Measurements from ENCODE around the gene TNXB. TPM values are rescaled to one million over a fixed set of nuclear protein-coding genes. Genes with fewer than 3 reads are reported as not detected.

Gene TNXB
- total and polyA plus RNA-seq, 2 donors (not counting 3 experiments of a cell fraction or from before 2014, with no cell fraction given): 0.47 to 2.7 TPM

DNA sequence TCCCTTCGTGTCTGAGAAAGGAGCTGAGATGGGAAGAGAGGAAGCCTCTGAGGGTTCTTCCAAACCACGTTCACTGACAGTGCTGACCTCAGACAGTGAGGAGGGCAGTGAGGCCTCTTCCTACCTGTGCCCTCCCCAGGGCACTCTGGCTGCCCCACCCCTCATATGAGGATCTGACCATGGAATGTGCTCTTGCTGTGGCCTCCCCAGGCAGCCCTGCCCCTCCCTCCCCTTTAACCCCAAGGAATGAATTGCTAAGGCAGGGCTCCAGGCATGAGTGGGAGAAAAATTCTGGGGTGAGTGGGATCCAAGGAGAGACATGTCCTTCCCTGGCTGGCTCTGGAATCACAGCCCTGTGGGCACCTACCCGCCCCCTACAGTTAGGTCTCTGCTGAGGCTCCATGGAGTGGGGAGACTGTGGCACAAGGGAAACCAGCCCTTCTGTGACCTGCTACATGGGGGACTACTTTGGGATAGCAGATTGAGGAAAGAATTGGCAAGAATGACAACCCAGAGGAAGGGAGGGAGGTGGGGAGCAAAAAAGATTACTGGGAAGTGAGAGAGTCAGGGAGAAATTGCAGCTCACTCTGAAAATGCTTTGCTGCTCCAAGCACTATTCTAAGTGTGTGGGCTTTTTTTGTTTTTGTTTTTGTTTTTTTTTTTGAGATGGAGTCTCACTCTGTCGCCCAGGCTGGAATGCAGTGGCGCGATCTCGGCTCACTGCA is 29.4 kb downstream of the TNXB start:
- no peak overlapping the region for H2AFZ ChIP-seq (ENCODE audit: low read depth, low read length)
- H3K79me2 ChIP-seq (ENCODE audit: control insufficient read depth, insufficient read depth, low read length): no peaks in the 10 kb centered on the region
- no peaks in the 10 kb centered on the region for H3K9me3 ChIP-seq (replicated peaks; ENCODE audit: control insufficient read depth, insufficient read depth, low read length)
- H3K9ac ChIP-seq (replicated peaks; ENCODE audit: extremely low read depth, insufficient read depth, low read length): no peak overlapping the region
- no peak for FAIRE-seq
- BruUV-seq (replicated peaks): no TSS peak
- ChIA-PET POLR2A (no interaction called here), CTCF (interaction anchor here (1.0 kb wide), 1 partner anchor 20 kb away, joined by 3 read pairs; no protein-coding TSS in a partner anchor)
- H3K4me2 ChIP-seq (ENCODE audit: insufficient read depth, low read length): no peak overlapping the region
- no peak overlapping the region for H3K4me3 ChIP-seq (replicated peaks in 1 of 3; ENCODE audit: insufficient read depth in 1 of 3, low read depth in 1 of 3, low read length in 3 of 3)
- dilution Hi-C loops (cut with MboI; ENCODE audit: extremely low pct_ligation_motif_present, low sequenced_read_pairs) (no loop called here), intact Hi-C loops (cut with micrococcal nuclease) (no loop called here)
- H3K4me1 ChIP-seq (ENCODE audit: control insufficient read depth, extremely low read depth, insufficient read depth, low read length): no peaks in the 10 kb centered on the region
- no peaks in the 10 kb centered on the region for H3K9me1 ChIP-seq (replicated peaks; ENCODE audit: control insufficient read depth, extremely low read depth, insufficient read depth, low read length)
- no peak overlapping the region for H3K27ac ChIP-seq (ENCODE audit: insufficient read depth, low read depth, low read length)
- H4K20me1 ChIP-seq (replicated peaks; ENCODE audit: control insufficient read depth, extremely low read depth, insufficient read depth, low read length): no peaks in the 10 kb centered on the region
- TF ChIP-seq, protein P1, sequence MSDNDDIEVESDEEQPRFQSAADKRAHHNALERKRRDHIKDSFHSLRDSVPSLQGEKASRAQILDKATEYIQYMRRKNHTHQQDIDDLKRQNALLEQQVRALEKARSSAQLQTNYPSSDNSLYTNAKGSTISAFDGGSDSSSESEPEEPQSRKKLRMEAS (IDR thresholded peaks at IDR 0.05; ENCODE audit: insufficient read depth, insufficient read length): no peak
- no peak for TF ChIP-seq EZH2 (IDR thresholded peaks at IDR 0.05; ENCODE audit: borderline replicate concordance, low read depth, low read length, severe bottlenecking)
- TF ChIP-seq, protein P2, sequence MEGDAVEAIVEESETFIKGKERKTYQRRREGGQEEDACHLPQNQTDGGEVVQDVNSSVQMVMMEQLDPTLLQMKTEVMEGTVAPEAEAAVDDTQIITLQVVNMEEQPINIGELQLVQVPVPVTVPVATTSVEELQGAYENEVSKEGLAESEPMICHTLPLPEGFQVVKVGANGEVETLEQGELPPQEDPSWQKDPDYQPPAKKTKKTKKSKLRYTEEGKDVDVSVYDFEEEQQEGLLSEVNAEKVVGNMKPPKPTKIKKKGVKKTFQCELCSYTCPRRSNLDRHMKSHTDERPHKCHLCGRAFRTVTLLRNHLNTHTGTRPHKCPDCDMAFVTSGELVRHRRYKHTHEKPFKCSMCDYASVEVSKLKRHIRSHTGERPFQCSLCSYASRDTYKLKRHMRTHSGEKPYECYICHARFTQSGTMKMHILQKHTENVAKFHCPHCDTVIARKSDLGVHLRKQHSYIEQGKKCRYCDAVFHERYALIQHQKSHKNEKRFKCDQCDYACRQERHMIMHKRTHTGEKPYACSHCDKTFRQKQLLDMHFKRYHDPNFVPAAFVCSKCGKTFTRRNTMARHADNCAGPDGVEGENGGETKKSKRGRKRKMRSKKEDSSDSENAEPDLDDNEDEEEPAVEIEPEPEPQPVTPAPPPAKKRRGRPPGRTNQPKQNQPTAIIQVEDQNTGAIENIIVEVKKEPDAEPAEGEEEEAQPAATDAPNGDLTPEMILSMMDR (IDR thresholded peaks at IDR 0.05; ENCODE audit: extremely low read depth in 1 of 2, insufficient read depth in 1 of 2, low read depth in 1 of 2, low read length in 2 of 2): no peak
- TF ChIP-seq POLR2AphosphoS5 (IDR thresholded peaks at IDR 0.05; ENCODE audit: insufficient read depth, low read depth, low read length): no peak
- no peak for TF ChIP-seq POLR2A (IDR thresholded peaks at IDR 0.05; ENCODE audit: low read depth, low read length)
- TF ChIP-seq MYC (IDR thresholded peaks at IDR 0.05; ENCODE audit: low read depth, low read length): no peak
- no peak for TF ChIP-seq FOS (IDR thresholded peaks at IDR 0.05; ENCODE audit: borderline replicate concordance, insufficient read depth, low read length)
- no peak for TF ChIP-seq JUN (IDR thresholded peaks at IDR 0.05; ENCODE audit: borderline replicate concordance, insufficient read depth, insufficient read length, low read depth)
- TF ChIP-seq GATA2 (IDR thresholded peaks at IDR 0.05; ENCODE audit: insufficient read depth, insufficient read length, low read depth, low read length): no peak
- no peaks in the 10 kb centered on the region for H3K36me3 ChIP-seq (ENCODE audit: control insufficient read depth in 2 of 2, extremely low read depth in 1 of 2, insufficient read depth in 2 of 2, low read length in 2 of 2)
- H3K27me3 ChIP-seq (ENCODE audit: control insufficient read depth in 2 of 2, insufficient read depth in 2 of 2, low read length in 2 of 2): peaks cover 0 to 2% of the 10 kb centered on the region in 2 experiments
- DNase-seq (ENCODE audit: low read depth, low spot score): no peak

Measured in endothelial cell of umbilical vein (primary cell).